HG02981 (cell line): ENCODE data around the gene MTMR3.

ENCODE experiments used
- ATAC-seq: cut with Tn5 transposase; IDR thresholded peaks from one replicate; pipeline ENCODE4 v1.9.1; 2021; ENCODE audit warnings: mild to moderate bottlenecking, moderate library complexity; ENCODE audit not compliant: unreplicated experiment

Gene MTMR3

DNA sequence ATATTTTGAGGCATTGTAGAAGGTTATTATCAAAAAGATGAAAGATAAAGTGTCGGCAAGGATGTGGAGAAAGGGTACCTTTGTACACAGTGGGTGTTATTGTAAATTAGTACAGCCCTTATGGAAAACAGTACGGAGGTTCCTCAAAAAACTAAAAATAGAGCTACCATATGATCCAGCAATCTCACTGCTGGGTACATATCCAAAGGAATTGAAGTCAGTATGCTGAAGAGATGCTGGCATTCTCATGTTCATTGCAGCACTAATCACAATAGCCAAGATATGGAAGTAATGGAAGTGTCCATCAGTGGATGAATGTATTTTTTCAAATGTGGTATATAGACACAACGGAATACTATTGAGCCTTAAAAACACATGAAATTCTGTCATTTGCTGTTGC, 15.1 kb upstream of the MTMR3 start:
- no peak for ATAC-seq

DNA sequence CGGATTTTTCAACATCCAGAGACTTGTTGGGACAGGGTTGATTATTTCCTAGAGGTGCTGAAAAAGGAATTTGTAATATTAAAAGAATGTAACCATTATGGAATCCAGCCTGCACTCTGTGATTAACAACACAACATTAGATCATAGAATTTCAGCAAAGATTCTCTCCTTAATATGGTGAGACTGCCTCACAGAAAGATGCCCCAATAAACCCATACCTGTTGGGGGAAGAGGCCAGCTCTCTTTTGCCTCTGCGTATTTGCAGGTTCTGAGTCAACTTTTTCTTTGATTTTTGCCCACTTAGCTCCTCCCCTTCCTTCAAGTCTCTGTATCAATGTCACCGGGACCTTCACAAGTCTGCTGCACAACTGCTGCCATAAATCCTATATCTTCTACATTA, 12.4 kb upstream of the MTMR3 start:
- no peak for ATAC-seq

DNA sequence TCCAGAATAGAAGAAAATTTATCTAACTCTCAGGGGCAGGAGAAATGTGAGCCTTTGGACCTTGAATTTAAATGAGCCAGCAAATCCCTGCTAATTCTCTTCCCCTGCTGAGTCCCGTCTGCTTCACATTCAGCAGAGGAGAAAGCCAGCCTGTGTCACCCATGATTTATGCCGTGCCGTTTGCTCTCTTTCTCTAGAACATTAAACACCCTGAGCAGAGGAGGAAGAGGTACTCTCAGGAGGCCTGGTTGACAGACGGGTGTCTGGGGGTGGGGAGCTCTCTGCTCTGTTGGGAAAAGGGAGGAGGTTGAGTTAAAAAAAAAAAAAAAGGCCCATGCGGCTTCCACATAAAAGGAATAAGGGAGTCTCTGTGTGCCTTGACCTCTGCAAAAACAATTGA, 11.3 kb upstream of the MTMR3 start:
- no peak for ATAC-seq

DNA sequence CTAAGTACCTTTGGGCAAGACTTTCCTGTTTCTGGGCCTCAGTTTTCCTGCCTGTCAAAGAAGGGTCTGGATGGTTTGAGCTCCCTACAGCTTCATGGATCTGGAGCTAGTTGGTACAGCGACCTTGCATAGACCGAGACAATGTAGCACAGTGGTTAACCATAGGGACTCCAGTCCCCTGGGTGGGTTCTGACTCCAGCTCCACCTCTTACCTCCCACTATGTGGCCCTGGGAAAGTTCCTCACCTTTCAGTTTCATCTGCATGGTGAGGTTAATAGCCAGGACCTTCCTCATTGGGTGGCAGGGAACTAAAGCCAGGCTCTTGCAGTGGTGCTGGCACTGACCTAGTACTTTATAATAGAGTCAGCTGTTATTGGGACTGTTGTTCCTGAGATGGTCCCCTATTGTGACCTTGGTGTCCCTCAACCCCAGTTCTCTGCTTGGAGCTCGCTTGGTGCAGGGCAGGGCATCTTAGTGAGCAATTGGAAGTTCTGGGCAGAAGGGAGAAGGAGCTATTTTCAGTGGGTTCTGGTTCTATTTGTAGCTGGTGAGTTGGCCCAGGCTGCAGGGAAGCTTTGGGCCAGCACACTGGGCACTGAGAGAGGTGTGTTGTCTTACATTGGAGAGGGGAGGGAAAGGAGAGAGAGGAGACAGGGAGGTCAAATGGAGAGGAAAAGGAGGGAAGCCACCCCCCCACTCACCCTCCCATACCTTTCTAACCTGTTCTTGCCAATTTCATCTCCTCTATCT, 10.7 kb upstream of the MTMR3 start:
- no peak for ATAC-seq

GRCh38 chr22:29872989-29873388, 10.0 kb upstream of the MTMR3 start:
- no peak for ATAC-seq

DNA sequence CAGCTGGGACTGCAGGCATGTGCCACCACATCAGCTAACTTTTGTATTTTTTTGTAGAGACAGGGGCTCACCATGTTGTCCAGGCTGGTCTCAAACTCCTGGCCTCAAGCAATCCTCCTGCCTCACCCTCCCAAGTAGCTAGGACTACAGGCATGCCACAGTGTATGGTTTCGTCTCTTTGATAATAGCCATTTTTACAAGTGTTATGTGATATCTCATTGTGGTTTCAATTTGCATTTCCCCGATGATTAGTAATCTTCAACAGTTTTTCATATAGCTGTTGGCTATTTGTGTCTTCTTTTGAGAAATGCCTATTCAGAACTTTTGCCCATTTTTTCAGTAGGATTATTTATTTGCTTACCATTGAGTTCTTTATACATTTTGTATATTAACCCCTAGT, 9.0 kb upstream of the MTMR3 start:
- ATAC-seq: no peak

- ATAC-seq: no peak
These were observed 5.4 kb upstream of the MTMR3 start for GRCh38 chr22:29877620-29878019.

DNA sequence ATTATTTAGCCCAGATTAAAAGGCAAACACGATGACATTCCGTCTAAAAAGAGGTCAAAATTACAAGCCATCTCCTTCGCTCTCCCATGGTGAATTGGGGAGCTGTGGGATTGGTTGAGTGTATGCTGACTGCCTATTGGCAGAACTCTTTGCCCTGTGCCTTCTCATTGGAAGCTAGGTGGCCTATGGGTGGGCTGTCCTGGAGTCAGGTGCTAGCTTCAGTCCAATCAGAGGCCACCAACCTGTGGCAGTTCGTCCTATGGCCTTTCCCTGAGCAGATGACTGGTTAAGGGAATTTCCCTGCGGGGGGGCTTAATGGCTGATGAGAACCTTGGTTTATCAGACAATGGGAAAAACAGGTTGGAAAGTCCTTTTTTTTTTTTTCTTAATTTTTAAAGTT, 3.2 kb upstream of the MTMR3 start:
- ATAC-seq: no peak

GRCh38 chr22:29882716-29883044, 294 bp upstream of the MTMR3 start:
- peak; percentile 54 for ATAC-seq

GRCh38 chr22:29883775-29884097, 762 bp downstream of the MTMR3 start:
- ATAC-seq: no peak

DNA sequence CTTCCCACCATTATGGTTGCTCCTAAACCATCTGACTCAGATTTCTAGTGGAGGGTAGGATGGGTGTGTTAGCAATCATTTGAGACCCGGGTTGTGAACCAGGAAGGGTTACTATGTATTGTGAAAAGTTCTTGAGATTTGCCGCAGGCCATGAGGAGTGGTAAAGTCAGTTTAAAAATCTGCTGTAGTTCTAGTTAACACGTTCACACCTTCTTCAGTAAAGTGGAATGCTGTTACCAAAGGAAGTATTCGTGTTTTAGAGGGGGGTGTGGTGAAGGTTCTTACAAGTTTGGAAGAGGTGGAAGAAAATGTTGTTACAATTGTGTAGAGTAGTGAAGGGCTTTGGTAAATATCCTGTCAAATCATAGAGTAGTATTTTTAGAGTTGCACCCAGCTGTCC, 2.6 kb downstream of the MTMR3 start:
- no peak for ATAC-seq

DNA sequence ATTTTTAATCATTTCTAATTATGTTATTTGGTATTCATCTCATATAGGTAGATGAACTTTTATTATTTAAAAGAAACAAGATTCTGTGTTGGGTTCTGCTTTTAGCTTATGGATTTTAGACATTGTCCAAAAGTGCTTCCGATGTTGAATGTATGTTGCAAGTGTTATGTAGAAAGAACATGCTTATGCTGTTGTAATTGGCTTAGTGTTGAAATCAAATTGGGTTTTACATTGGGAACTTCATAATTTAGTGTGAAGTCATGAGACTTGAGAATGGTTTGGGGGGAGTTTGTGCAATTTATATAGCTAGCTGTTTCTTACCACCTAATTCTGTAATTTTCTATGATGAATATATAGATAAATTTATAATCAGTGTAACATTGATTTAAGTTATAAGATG, 3.6 kb downstream of the MTMR3 start:
- ATAC-seq: no peak

GRCh38 chr22:29887358-29887757, 4.4 kb downstream of the MTMR3 start:
- no peak for ATAC-seq

- no peak for ATAC-seq
These were observed 7.8 kb downstream of the MTMR3 start for GRCh38 chr22:29890760-29891159.

DNA sequence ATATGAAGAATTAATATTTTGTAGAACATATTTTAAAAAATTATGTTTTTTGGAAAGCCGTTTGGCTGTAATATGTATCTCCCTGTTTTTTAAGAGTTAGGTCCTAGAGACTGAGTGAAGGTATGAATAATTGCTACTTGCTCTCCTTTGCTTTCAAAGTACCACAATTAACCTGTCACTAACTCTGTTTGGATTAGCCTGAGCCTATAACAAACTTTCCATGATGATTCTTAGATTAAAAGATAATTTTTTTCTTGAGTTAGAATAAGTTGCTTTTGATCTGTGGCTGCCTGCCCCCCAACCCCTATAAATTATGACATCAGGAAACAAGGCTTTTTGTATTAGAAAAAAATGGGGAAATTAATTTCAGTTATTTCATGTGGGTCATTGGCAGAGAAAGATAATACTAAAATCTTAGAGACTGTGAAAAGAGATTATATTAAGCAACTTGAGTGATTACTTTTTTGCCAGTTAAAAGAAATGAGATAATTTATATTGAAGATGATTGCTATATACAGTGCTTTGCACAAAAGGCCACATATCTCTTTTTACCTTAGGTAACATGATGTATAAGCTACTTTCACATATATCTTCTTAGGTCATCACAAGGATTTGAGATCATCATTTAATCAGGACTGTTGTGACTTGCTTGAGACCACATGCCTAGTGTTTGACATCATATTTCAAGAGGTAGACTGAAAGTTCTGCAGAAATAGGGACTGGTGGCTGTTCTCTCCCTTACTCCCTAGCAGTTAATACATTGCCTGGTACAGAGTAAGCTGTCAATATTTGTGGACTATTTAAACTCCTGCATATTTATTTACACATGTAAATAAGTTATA, 9.6 kb downstream of the MTMR3 start:
- ATAC-seq: no peak

DNA sequence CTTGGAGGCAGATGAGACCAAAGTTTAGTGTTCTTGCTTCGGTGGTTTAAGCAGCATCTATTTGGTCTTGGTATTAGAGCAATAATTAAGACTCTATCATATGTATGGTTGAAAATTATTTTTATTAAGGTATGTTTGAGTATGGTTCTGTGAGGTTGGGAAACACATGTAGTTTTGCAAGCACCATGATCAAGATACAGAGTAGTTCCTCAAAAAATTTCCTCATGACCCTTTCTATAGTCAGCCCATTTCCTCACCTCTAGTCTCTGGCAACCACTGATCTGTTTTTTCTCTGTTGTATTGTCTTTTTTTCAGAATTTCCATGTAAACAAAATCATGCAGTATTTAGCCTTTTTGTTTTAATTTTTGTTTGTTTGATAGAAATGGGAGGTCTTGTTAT, 18.4 kb downstream of the MTMR3 start:
- no peak for ATAC-seq

DNA sequence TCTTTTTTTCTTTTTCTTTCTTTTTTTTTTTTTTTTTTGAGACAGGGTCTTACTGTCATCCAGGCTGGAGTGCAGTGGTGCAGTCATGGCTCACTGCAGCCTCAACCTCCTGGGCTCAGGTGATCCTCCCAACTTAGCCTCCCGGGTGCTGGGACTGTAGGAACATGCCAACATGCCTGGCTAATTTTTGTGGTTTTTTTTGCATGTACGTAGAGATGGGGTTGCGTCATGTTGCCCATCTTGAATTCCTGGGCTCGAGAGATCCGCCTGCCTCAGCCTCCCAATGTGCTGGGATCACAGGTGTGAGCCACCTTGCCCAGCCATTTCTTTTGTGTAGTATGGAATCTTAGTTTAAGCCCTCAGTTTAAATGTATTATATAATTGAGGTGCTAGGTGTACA, 20.4 kb downstream of the MTMR3 start:
- no peak for ATAC-seq

DNA sequence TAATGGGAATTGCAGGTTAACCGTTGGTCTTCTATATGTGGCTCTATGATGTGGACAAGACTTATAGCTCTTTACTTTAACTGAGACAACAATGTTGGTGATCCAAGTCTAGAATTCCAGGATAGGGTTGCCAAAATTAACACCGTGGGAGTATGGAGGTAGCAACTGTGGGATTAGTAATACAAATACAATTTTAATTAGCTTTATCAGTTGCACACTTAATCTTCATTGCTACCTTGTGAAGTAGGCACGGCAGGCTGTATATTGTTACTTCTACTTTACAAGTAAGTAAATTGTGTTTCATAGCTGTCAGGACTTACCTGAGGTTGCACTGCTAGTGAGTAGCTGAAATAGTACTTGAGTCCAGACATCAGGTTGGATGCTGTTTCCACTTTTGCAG, 21.0 kb downstream of the MTMR3 start:
- no peak for ATAC-seq

DNA sequence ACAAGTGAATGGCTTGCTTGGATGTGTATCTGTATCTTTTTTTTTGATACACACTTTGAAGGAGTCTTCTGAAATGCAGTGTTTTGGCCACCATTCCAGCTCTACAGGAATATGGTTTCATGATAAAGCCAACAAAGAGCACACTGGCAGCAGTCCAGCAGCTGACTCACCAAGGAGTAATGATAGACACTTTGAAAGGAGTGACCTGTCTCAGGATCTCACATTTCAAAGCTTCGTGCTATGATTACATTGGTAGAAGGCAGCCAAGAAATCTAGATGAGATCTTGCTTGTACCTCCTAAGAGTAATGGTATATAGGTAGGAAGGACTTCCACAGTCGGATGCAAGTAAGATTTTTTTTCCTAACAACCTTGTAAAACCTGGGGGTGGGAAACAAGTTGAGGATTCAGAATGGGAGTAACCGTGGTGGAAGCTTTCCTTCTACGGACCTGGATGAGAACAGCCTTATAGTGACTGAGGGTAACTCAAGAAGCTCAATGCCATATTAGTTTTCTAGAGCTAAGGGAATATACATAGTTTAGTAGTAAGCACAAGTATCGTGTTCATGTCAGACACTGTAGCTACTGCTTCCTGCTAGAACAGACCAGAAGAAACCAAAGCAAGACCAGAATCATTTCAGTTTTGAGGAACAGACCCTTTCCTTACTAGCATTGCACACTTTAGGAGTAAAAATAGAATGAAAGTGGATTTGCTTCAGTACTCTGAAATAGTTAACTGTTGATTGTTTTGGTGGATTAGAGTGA, 25.0 kb downstream of the MTMR3 start:
- no peak for ATAC-seq

DNA sequence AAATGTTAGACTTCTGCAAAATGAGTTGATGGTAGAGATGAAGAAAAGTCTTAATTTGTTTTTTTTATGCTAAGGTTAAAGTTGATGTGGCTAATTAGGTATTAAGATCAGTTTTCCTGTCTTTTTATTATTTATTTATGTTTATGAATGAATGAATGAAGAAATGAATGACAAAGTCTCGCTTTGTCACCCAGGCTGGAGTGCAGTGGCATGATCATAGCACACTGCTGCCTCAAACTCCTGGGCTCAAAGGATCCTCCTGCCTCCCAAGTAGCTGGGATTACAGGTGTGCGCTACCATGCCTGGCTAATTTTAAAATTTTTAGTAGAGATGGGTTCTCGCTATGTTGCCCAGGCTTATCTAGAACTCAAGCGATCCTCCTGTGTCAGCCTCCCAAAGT, 29.2 kb downstream of the MTMR3 start:
- ATAC-seq: no peak

DNA sequence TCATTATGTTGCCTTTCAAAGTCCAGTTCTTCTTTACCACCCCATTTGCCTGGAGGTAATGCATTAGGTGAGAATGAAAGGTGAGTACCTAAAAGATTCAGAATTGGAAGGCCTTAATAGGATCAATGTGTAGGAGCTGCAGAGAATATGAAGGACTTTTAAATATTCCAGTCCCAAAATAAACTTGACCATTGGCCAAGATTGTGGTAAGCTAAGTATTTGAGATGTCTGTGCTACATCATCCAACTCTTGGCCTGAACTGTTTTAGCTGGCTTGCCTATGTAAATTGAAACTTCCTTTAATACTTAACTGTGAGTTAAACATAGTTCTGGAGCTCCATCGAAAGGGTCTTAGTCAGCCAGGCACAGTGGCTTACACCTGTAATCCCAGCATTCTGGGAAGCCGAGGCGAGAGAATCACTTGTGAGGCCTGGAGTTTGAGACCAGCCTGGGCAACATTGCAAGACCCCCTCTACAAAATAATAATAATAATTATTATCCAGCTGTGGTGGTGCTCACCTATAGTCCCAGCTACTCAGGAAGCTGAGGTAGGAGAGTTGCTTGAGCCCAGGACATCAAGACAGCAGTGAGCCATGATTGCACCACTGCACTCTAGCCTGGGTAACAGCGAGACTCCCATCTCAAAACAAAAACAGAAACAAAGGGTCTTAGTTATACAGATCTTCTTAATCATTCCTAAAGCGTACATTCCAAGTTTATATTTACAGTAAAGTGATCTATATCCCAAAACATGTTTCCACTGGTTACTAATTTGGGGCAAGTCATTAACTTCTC, 29.8 kb downstream of the MTMR3 start:
- ATAC-seq: no peak
